DND-41 (cell line): ENCODE results near the gene PNPLA1.

Experiments
- ATAC-seq: fragments of 200-7000 bp; cut with Tn5 transposase; 3 replicates; pipeline ENCODE4 v1.9.1; 2021; ENCODE audit warnings: low read depth; ENCODE audit not compliant: insufficient read depth
- DNase-seq: peaks from one replicate; pipeline ENCODE4 v3.0.0-alpha.2; 2020
- H2AFZ ChIP-seq: 2 replicates; pipeline ENCODE4 v1.6.0; 2012; ENCODE audit warnings: low read depth, low read length
- H3K27ac ChIP-seq: 2 replicates; pipeline ENCODE4 v1.5.1; 2012; ENCODE audit warnings: low read length, inconsistent platforms
- H3K27me3 ChIP-seq: fragments of 200-600 bp; sonication (generic); 2 replicates; pipeline ENCODE4 v1.6.0; 2012; ENCODE audit warnings: low read length, mild to moderate bottlenecking, inconsistent platforms; ENCODE audit not compliant: insufficient read depth, poor library complexity
- H3K36me3 ChIP-seq: 2 replicates; pipeline ENCODE4 v1.5.1; 2012; ENCODE audit warnings: low read length, inconsistent platforms; ENCODE audit not compliant: insufficient read depth
- H3K4me1 ChIP-seq: 2 replicates; pipeline ENCODE4 v1.5.1; 2012; ENCODE audit warnings: mild to moderate bottlenecking, low read length; ENCODE audit not compliant: insufficient read depth
- H3K4me2 ChIP-seq: 2 replicates; pipeline ENCODE4 v1.6.0; 2012; ENCODE audit warnings: mild to moderate bottlenecking, moderate library complexity, low read length, inconsistent platforms; ENCODE audit not compliant: insufficient read depth
- H3K4me3 ChIP-seq, 2 experiments: fragments of 200-600 bp in 1 of 2; shearing (Covaris generic) in 1 of 2; 2 replicates each; pipeline ENCODE4 v1.5.1; 2012 to 2016; ENCODE audit warnings: inconsistent platforms in 2 of 2, low read length in 2 of 2, mild to moderate bottlenecking in 2 of 2, low read depth in 1 of 2, moderate library complexity in 1 of 2
- H3K79me2 ChIP-seq: 2 replicates; pipeline ENCODE4 v1.6.0; 2012; ENCODE audit warnings: low read length, inconsistent platforms; ENCODE audit not compliant: insufficient read depth
- H3K9ac ChIP-seq: 2 replicates; pipeline ENCODE4 v1.6.0; 2012; ENCODE audit warnings: low read depth, mild to moderate bottlenecking, inconsistent platforms, low read length, moderate library complexity
- H3K9me3 ChIP-seq: 2 replicates; pipeline ENCODE4 v1.5.1; 2012; ENCODE audit warnings: low read length, moderate library complexity, mild to moderate bottlenecking, inconsistent platforms; ENCODE audit not compliant: insufficient read depth, severe bottlenecking
- H4K20me1 ChIP-seq: 2 replicates; pipeline ENCODE4 v1.6.0; 2012; ENCODE audit warnings: low read length; ENCODE audit not compliant: insufficient read depth
- CTCF ChIP-seq: IDR thresholded peaks from 2 replicates; pipeline ENCODE4 v1.5.1; 2012; ENCODE audit warnings: borderline replicate concordance, low read length, moderate library complexity, mild to moderate bottlenecking; ENCODE audit not compliant: poor library complexity, severe bottlenecking; ENCODE audit errors: extremely low read depth
- EZH2 ChIP-seq: IDR thresholded peaks from 3 replicates; pipeline ENCODE4 v1.6.1; 2012; ENCODE audit warnings: borderline replicate concordance, low read depth, mild to moderate bottlenecking, moderate library complexity, low read length, inconsistent platforms; ENCODE audit not compliant: severe bottlenecking

Gene PNPLA1

GRCh38 chr6:36268478-36269275, 1.2 kb upstream of the PNPLA1 start:
- no peaks in the 10 kb centered on the region for H3K36me3 ChIP-seq
- H3K9ac ChIP-seq: no peak overlapping the region
- H3K4me2 ChIP-seq: no peak overlapping the region
- no peak overlapping the region for H3K27ac ChIP-seq
- H3K4me3 ChIP-seq: no peak overlapping the region
- DNase-seq (no peak), ATAC-seq (no peak)
- TF ChIP-seq EZH2 (no peak), CTCF (no peak)
- H3K4me1 ChIP-seq: no peaks in the 10 kb centered on the region
- no peaks in the 10 kb centered on the region for H4K20me1 ChIP-seq
- no peaks in the 10 kb centered on the region for H3K79me2 ChIP-seq
- H3K9me3 ChIP-seq: peaks cover 8% of the 10 kb centered on the region
- H2AFZ ChIP-seq: no peak overlapping the region
- peaks cover 12% of the 10 kb centered on the region for H3K27me3 ChIP-seq

- no peak overlapping the region for H2AFZ ChIP-seq
- H3K4me3 ChIP-seq: no peak overlapping the region
- H3K4me2 ChIP-seq: no peak overlapping the region
- H4K20me1 ChIP-seq: no peaks in the 10 kb centered on the region
- DNase-seq: no peak
- no peak for TF ChIP-seq CTCF
- no peak for TF ChIP-seq EZH2
- no peaks in the 10 kb centered on the region for H3K79me2 ChIP-seq
- no peak overlapping the region for H3K9ac ChIP-seq
- no peak for ATAC-seq
- H3K9me3 ChIP-seq: no peaks in the 10 kb centered on the region
- no peaks in the 10 kb centered on the region for H3K36me3 ChIP-seq
- H3K4me1 ChIP-seq: no peaks in the 10 kb centered on the region
- peaks cover 22% of the 10 kb centered on the region for H3K27me3 ChIP-seq
- H3K27ac ChIP-seq: no peak overlapping the region
Measured at GRCh38 chr6:36272234-36272633, 2.4 kb downstream of the PNPLA1 start.

GRCh38 chr6:36273067-36273466, 3.2 kb downstream of the PNPLA1 start:
- no peaks in the 10 kb centered on the region for H3K79me2 ChIP-seq
- no peak overlapping the region for H3K4me3 ChIP-seq
- no peak for DNase-seq
- H2AFZ ChIP-seq: no peak overlapping the region
- no peak overlapping the region for H3K27ac ChIP-seq
- H3K36me3 ChIP-seq: no peaks in the 10 kb centered on the region
- TF ChIP-seq CTCF (no peak), EZH2 (no peak)
- H3K9me3 ChIP-seq: no peaks in the 10 kb centered on the region
- H3K9ac ChIP-seq: no peak overlapping the region
- no peaks in the 10 kb centered on the region for H4K20me1 ChIP-seq
- peaks cover 24% of the 10 kb centered on the region for H3K27me3 ChIP-seq
- no peaks in the 10 kb centered on the region for H3K4me1 ChIP-seq
- ATAC-seq: no peak
- no peak overlapping the region for H3K4me2 ChIP-seq
